H9 (cell line): ENCODE data around the gene TTYH1. TPM values are rescaled to one million over a fixed set of nuclear protein-coding genes. Genes with fewer than 3 reads are reported as not detected.

Experiments
- DNase-seq: peaks from one replicate; pipeline ENCODE4 v3.0.0-alpha.2; 2017
- H2AFZ ChIP-seq: one replicate; pipeline ENCODE4 v1.6.1; 2013; ENCODE audit warnings: mild to moderate bottlenecking, low read length, control low read depth, moderate library complexity
- H2AK5ac ChIP-seq: 2 replicates; pipeline ENCODE4 v1.6.1; 2013; ENCODE audit warnings: low read length, control low read depth, mixed read lengths; ENCODE audit not compliant: insufficient read length
- H2BK120ac ChIP-seq: one replicate; pipeline ENCODE4 v1.6.1; 2013; ENCODE audit warnings: low read depth, mild to moderate bottlenecking, low read length, control low read depth, inconsistent platforms; ENCODE audit not compliant: poor library complexity, severe bottlenecking
- H2BK12ac ChIP-seq: 2 replicates; pipeline ENCODE4 v1.6.1; 2013; ENCODE audit warnings: low read length, control low read depth, mixed read lengths, low read depth; ENCODE audit not compliant: insufficient read length
- H2BK15ac ChIP-seq: 2 replicates; pipeline ENCODE4 v1.6.1; 2013; ENCODE audit warnings: low read depth, low read length, control low read depth
- H2BK20ac ChIP-seq: one replicate; pipeline ENCODE4 v1.6.1; 2013; ENCODE audit warnings: low read depth, mild to moderate bottlenecking, low read length, control low read depth, inconsistent platforms; ENCODE audit not compliant: poor library complexity, severe bottlenecking
- H2BK5ac ChIP-seq: 2 replicates; pipeline ENCODE4 v1.6.1; 2013; ENCODE audit warnings: low read length, control low read depth, mixed read lengths; ENCODE audit not compliant: insufficient read length
- H3K14ac ChIP-seq: 2 replicates; pipeline ENCODE4 v1.6.1; 2013; ENCODE audit warnings: low read length, control low read depth; ENCODE audit not compliant: insufficient read depth
- H3K18ac ChIP-seq: 2 replicates; pipeline ENCODE4 v1.6.1; 2013; ENCODE audit warnings: low read depth, mild to moderate bottlenecking, mixed read lengths, low read length, control low read depth; ENCODE audit not compliant: insufficient read length
- H3K23ac ChIP-seq: 2 replicates; pipeline ENCODE4 v1.6.1; 2013; ENCODE audit warnings: low read length, control low read depth, mixed read lengths, low read depth; ENCODE audit not compliant: insufficient read length
- H3K23me2 ChIP-seq: 2 replicates; pipeline ENCODE4 v1.6.1; 2013; ENCODE audit warnings: low read depth, mild to moderate bottlenecking, mixed read lengths, low read length, control low read depth; ENCODE audit not compliant: insufficient read length, poor library complexity, severe bottlenecking
- H3K27ac ChIP-seq: 2 replicates; pipeline ENCODE4 v1.5.1; 2013; ENCODE audit warnings: low read length, control low read depth, mixed read lengths, low read depth; ENCODE audit not compliant: insufficient read length
- H3K27me3 ChIP-seq: 2 replicates; pipeline ENCODE4 v1.6.1; 2013; ENCODE audit warnings: low read length, control low read depth, inconsistent platforms; ENCODE audit not compliant: insufficient read depth
- H3K4ac ChIP-seq: 2 replicates; pipeline ENCODE4 v1.6.1; 2013; ENCODE audit warnings: low read depth, mild to moderate bottlenecking, control low read depth, inconsistent platforms, low read length, moderate library complexity
- H3K4me1 ChIP-seq: 2 replicates; pipeline ENCODE4 v1.6.1; 2013; ENCODE audit warnings: low read length, control low read depth, inconsistent platforms; ENCODE audit not compliant: insufficient read depth
- H3K4me2 ChIP-seq: 2 replicates; pipeline ENCODE4 v1.6.1; 2013; ENCODE audit warnings: low read length, control low read depth, mixed read lengths; ENCODE audit not compliant: insufficient read length, insufficient read depth
- H3K56ac ChIP-seq: 2 replicates; pipeline ENCODE4 v1.6.1; 2013; ENCODE audit warnings: low read depth, mild to moderate bottlenecking, mixed read lengths, low read length, control low read depth; ENCODE audit not compliant: insufficient read length
- H3K79me1 ChIP-seq: 2 replicates; pipeline ENCODE4 v1.6.1; 2013; ENCODE audit warnings: low read depth, mild to moderate bottlenecking, moderate library complexity, low read length, control low read depth, inconsistent platforms; ENCODE audit not compliant: insufficient read depth, poor library complexity, severe bottlenecking
- H3K79me2 ChIP-seq: 2 replicates; pipeline ENCODE4 v1.6.1; 2013; ENCODE audit warnings: low read length, control low read depth, inconsistent platforms; ENCODE audit not compliant: insufficient read depth
- H3K9ac ChIP-seq: 2 replicates; pipeline ENCODE4 v1.6.1; 2013; ENCODE audit warnings: low read length, control low read depth, mixed read lengths; ENCODE audit not compliant: insufficient read length; ENCODE audit errors: extremely low read depth
- H3K9me3 ChIP-seq: one replicate; pipeline ENCODE4 v1.6.1; 2013; ENCODE audit warnings: low read depth, low read length, inconsistent platforms; ENCODE audit not compliant: control insufficient read depth
- H3T11ph ChIP-seq: one replicate; pipeline ENCODE4 v1.6.1; 2013; ENCODE audit warnings: mild to moderate bottlenecking, low read length, control low read depth, inconsistent platforms
- H4K20me1 ChIP-seq: one replicate; pipeline ENCODE4 v1.6.1; 2013; ENCODE audit not compliant: control insufficient read depth, insufficient read length, insufficient read depth
- H4K5ac ChIP-seq: 2 replicates; pipeline ENCODE4 v1.6.1; 2013; ENCODE audit warnings: low read depth, mild to moderate bottlenecking, mixed read lengths, low read length, control low read depth; ENCODE audit not compliant: insufficient read length
- H4K8ac ChIP-seq: replicated peaks from 2 replicates; pipeline ENCODE4 v1.6.1; 2013; ENCODE audit warnings: low read length, control low read depth, mixed read lengths, low read depth; ENCODE audit not compliant: insufficient read length
- H4K91ac ChIP-seq: 2 replicates; pipeline ENCODE4 v1.6.1; 2013; ENCODE audit warnings: low read depth, mild to moderate bottlenecking, moderate library complexity, mixed read lengths, low read length, control low read depth; ENCODE audit not compliant: insufficient read length
- H3K27ac Mint-ChIP-seq, 3 experiments: 2 replicates in 2 of 3; 3 replicates in 1 of 3; pipeline ENCODE4 v1.8.0; 2020 to 2021; ENCODE audit warnings: mixed read lengths in 3 of 3, mild to moderate bottlenecking in 1 of 3, moderate library complexity in 1 of 3
- H3K27me3 Mint-ChIP-seq: 2 replicates; pipeline ENCODE4 v1.8.0; 2021; ENCODE audit warnings: low read depth, mild to moderate bottlenecking, moderate library complexity, mixed read lengths
- H3K36me3 Mint-ChIP-seq, 3 experiments: 2 replicates in 2 of 3; 3 replicates in 1 of 3; pipeline ENCODE4 v1.8.0; 2020 to 2021; ENCODE audit warnings: low read depth in 3 of 3, mixed read lengths in 3 of 3; ENCODE audit not compliant: insufficient read depth in 1 of 3
- H3K4me1 Mint-ChIP-seq, 2 experiments: 2 replicates each; pipeline ENCODE4 v1.8.0; 2020; ENCODE audit warnings: mixed read lengths in 2 of 2
- H3K4me3 Mint-ChIP-seq, 2 experiments: 2 replicates in 1 of 2; 3 replicates in 1 of 2; pipeline ENCODE4 v1.8.0; 2020 to 2021; ENCODE audit warnings: mild to moderate bottlenecking in 2 of 2, mixed read lengths in 2 of 2, moderate library complexity in 1 of 2
- H3K9me3 Mint-ChIP-seq, 2 experiments: 2 replicates in 1 of 2; 3 replicates in 1 of 2; pipeline ENCODE4 v1.8.0; 2020; ENCODE audit warnings: mild to moderate bottlenecking in 2 of 2, mixed read lengths in 2 of 2, moderate library complexity in 1 of 2
- WGBS: extraction: QIAGEN DNeasy Blood & Tissue Kit; methylation state at CpG from one replicate; pipeline ENCODE4 v1.1.7; 2013; ENCODE audit warnings: missing lambda C conversion rate, low lambda C conversion rate, mixed read lengths; ENCODE audit not compliant: insufficient read length; ENCODE audit errors: extremely low coverage; 5-methylcytosine and 5-hydroxymethylcytosine counted together
- total RNA-seq: library from RNA; stranded (reverse); gene quantifications from 2 replicates; pipeline ENCODE4 v1.2.1, GENCODE V29; 2021
- TF ChIP-seq, protein P1 (sequence below): fragments of 200-600 bp; sonication (generic); conservative IDR thresholded peaks from 3 replicates; pipeline ENCODE4 v1.8.0; 2021; ENCODE audit warnings: antibody characterized with exemption, mild to moderate bottlenecking

Gene TTYH1
- total RNA-seq, 1 experiment from 2014 or later: 47.1 TPM

DNA sequence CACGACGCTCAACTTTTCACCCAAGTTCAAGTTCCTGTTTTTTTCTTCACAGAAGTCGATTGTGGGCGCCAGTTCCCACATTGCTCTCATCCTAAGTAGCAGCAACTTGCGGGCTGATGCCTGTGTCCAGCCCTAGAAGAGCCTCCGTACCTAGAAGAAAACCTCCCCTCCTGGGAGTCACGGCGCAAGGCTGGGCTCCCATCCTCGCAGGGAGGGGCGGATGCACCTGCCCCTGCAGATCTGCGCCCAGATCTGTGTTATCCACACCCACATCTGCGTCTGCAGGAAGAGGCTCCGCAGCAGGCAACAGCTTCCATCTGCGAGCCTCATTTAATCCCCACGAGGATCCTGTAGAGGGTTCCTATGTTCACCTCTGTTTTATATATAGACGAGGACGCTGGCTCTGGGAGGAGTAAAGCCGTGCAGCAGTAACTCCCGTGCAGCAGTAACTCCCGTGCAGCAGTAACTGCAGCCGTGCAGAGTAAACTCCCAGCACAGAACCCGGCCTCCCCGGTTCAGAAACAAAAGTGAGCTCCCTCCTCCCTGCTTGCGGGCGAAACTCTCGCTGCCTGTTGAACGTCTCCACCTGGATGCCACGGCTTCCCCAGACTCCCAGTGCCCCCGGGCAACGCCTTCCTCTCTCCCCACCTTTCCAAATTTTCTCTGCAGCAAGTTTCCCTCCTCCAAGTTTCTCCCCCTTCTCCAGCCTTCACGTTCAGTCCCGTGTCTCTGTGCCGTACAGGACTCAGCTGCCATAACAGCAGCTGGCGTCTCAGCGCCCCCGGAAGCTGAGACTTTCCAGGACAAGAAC is 27.1 kb upstream of the TTYH1 start:
- Histone ChIP-seq H3K23ac (no peak overlapping the region), H2BK120ac (no peak overlapping the region), H3K79me1 (no peaks in the 10 kb centered on the region), H2BK5ac (no peak overlapping the region), H3T11ph (no peak overlapping the region), H2BK15ac (no peak overlapping the region; the same call in 1 of the 2 replicates), H2AFZ (no peak overlapping the region), H3K27me3 (peaks cover 2% of the 10 kb centered on the region; the same call in 1 of the 2 replicates), H3K56ac (no peak overlapping the region), H3K23me2 (no peaks in the 10 kb centered on the region), H2BK12ac (no peak overlapping the region), H2AK5ac (no peak overlapping the region), H3K9ac (no peak overlapping the region), H3K79me2 (no peaks in the 10 kb centered on the region), H3K14ac (no peak overlapping the region; the same call in 1 of the 2 replicates), H4K8ac (no peak overlapping the region), H3K4me1 (no peaks in the 10 kb centered on the region), H3K4me2 (peak overlapping the region; percentile 7), H4K91ac (no peak overlapping the region), H3K9me3 (no peaks in the 10 kb centered on the region), H3K4ac (no peak overlapping the region), H3K27ac (no peak overlapping the region), H4K20me1 (no peaks in the 10 kb centered on the region), H2BK20ac (no peak overlapping the region), H3K18ac (no peak overlapping the region), H4K5ac (no peak overlapping the region)
- no peak for DNase-seq
- WGBS: no CpG with 5 or more reads among the region's 36 CpGs
- H3K9me3 Mint-ChIP-seq: peaks cover 2 to 31% of the 10 kb centered on the region in 2 experiments; a peak in 2 of 5 replicates
- TF ChIP-seq, protein P1, sequence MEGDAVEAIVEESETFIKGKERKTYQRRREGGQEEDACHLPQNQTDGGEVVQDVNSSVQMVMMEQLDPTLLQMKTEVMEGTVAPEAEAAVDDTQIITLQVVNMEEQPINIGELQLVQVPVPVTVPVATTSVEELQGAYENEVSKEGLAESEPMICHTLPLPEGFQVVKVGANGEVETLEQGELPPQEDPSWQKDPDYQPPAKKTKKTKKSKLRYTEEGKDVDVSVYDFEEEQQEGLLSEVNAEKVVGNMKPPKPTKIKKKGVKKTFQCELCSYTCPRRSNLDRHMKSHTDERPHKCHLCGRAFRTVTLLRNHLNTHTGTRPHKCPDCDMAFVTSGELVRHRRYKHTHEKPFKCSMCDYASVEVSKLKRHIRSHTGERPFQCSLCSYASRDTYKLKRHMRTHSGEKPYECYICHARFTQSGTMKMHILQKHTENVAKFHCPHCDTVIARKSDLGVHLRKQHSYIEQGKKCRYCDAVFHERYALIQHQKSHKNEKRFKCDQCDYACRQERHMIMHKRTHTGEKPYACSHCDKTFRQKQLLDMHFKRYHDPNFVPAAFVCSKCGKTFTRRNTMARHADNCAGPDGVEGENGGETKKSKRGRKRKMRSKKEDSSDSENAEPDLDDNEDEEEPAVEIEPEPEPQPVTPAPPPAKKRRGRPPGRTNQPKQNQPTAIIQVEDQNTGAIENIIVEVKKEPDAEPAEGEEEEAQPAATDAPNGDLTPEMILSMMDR: no peak
- no peaks in the 10 kb centered on the region for H3K36me3 Mint-ChIP-seq
- peaks cover 56% of the 10 kb centered on the region for H3K27me3 Mint-ChIP-seq
- peaks cover 16 to 20% of the 10 kb centered on the region in 2 experiments for H3K4me1 Mint-ChIP-seq
- H3K27ac Mint-ChIP-seq: no peak overlapping the region
- H3K4me3 Mint-ChIP-seq: peak overlapping the region in 1 of 2 experiments; percentile 60; a peak in 3 of 5 replicates
